Ovary (tissue), 9 donors: Measurements from ENCODE around the gene HEPN1. TPM values are rescaled to one million over a fixed set of nuclear protein-coding genes. Genes with fewer than 3 reads are reported as not detected.
"Not testable (repeated sequence)": the region's sequence is repeated elsewhere in the genome, so short reads cannot be mapped to it uniquely, and the experiment has no call there.

Experiments used
- DNase-seq, 5 donors: peaks; one replicate each; pipeline ENCODE4 v3.0.0-alpha.2; 2019 to 2020
- H3K27ac ChIP-seq, 2 donors: fragments of 200-600 bp; one replicate each; pipeline versions ENCODE4 v1.5.1 to v1.8.0; 2019 to 2022
- H3K27me3 ChIP-seq: fragments of 200-600 bp; one replicate; pipeline ENCODE4 v1.8.0; 2022
- H3K36me3 ChIP-seq: fragments of 200-600 bp; sonication (generic); one replicate; pipeline ENCODE4 v1.5.1; 2019
- H3K4me1 ChIP-seq: one replicate; pipeline ENCODE4 v1.8.1; 2013; ENCODE audit warnings: mild to moderate bottlenecking, moderate library complexity; ENCODE audit not compliant: insufficient read depth
- H3K4me3 ChIP-seq: fragments of 200-600 bp; sonication (generic); one replicate; pipeline ENCODE4 v1.5.1; 2017
- H3K9me3 ChIP-seq, 2 donors: fragments of 200-600 bp in 1 of 2; sonication (generic) in 1 of 2; one replicate each; pipeline versions ENCODE4 v1.5.1 to v1.8.1; 2013 to 2019; ENCODE audit warnings: mild to moderate bottlenecking in 1 of 2, moderate library complexity in 1 of 2
- CTCF ChIP-seq, 3 donors: fragments of 450-650 bp in 2 of 3; fragments of 200-600 bp in 1 of 3; IDR thresholded peaks; one replicate each; pipeline versions ENCODE4 v1.5.1 to v1.8.0; 2016 to 2022; ENCODE audit warnings: antibody characterized with exemption in 3 of 3, mild to moderate bottlenecking in 1 of 3
- EP300 ChIP-seq: sonication (generic); formaldehyde crosslinking; IDR thresholded peaks from one replicate; pipeline ENCODE4 v1.6.1; 2017; ENCODE audit warnings: antibody characterized with exemption
- POLR2A ChIP-seq: fragments of 450-650 bp; IDR thresholded peaks from one replicate; pipeline ENCODE4 v1.6.1; 2017; ENCODE audit warnings: antibody characterized with exemption, mild to moderate bottlenecking, moderate library complexity
- WGBS, 3 donors: extraction: QIAGEN DNeasy Blood & Tissue Kit in 1 of 3; methylation state at CpG; one replicate each; pipeline versions ENCODE4 v1.1.5 to v1.1.7; 2013 to 2017; 5-methylcytosine and 5-hydroxymethylcytosine counted together
- intact Hi-C, 4 donors: fragments of 100-400 bp; cut with DNase I; formaldehyde crosslinking; loops; one replicate each; pipeline versions ENCODE4 v1.11.0 to v1.15.1; 2022 to 2023
- polyA plus RNA-seq, 2 donors: library from polyadenylated mRNA; stranded (reverse); fragments of 200-250 nt in 1 of 2; fragments of 350-450 nt in 1 of 2; fragmentation: Illumina TruSeq in 1 of 2; extraction: RNeasy Lipid Tissue Mini Kit (QIAGEN cat#74804) in 1 of 2; gene quantifications; one replicate each; pipeline ENCODE4 v1.2.3, GENCODE V29; 2013 to 2014
- total RNA-seq, 7 donors: library from RNA; depleted of rRNA in 2 of 7; stranded (reverse); fragments of >200 nt in 2 of 7; fragmentation: NEBNext Ultra II Directional in 3 of 7; extraction: Animal tissue kit (Norgen Biotek cat#: 25700) in 3 of 7; gene quantifications; one replicate each; pipeline versions ENCODE4 v1.1.0 to v1.2.4, GENCODE V29; 2016 to 2023
- donor health status: DM: no; HTN: no; CAD: no; lungs with moderate emphysema.
- donor health status: DM: no; HTN: no; CAD: no.
- donor health status: Bipolar disorder and iron deficiency.
- donor health status: DM: yes; HTN: yes; CAD: no.
- donor health status: DM: no; HTN: no; CAD: no.
- donor health status: DM: yes; HTN: yes; CAD: no.

HEPN1 gene
- total and polyA plus RNA-seq, 9 donors: 0.24 to 0.48 TPM; not detected in 7

GRCh38 chr11:124955035-124955434 is 36.0 kb downstream of the HEPN1 start:
- intact Hi-C loops: loop anchor here in 2 of 4 donors (10.0 kb wide), 2 partner anchors 80 to 480 kb away; no protein-coding TSS in a partner anchor
- TF ChIP-seq EP300 (no peak), POLR2A (no peak), CTCF (IDR thresholded peaks at IDR 0.05) (no peak)
- Histone ChIP-seq H3K27ac (no peak overlapping the region), H3K4me3 (no peak overlapping the region), H3K36me3 (no peaks in the 10 kb centered on the region), H3K4me1 (peaks cover 2% of the 10 kb centered on the region), H3K9me3 (no peaks in the 10 kb centered on the region), H3K27me3 (no peaks in the 10 kb centered on the region)
- no peak for DNase-seq

- intact Hi-C loops: loop anchor here in 2 of 4 donors (5.0 to 10.0 kb wide), 2 partner anchors 193 to 915 kb away; no protein-coding TSS in a partner anchor
- H3K27ac ChIP-seq: no peak overlapping the region
- DNase-seq: no peak
- H3K9me3 ChIP-seq: no peaks in the 10 kb centered on the region
- no peak overlapping the region for H3K4me3 ChIP-seq
- no peaks in the 10 kb centered on the region for H3K36me3 ChIP-seq
- H3K27me3 ChIP-seq: no peaks in the 10 kb centered on the region
- 19% methylated on average over 5 of the region's 5 CpGs for whole genome bisulfite sequencing, 3 donors
- no peaks in the 10 kb centered on the region for H3K4me1 ChIP-seq
- TF ChIP-seq POLR2A (no peak), EP300 (no peak), CTCF (IDR thresholded peaks at IDR 0.05) (peak in 2 of 3 donors; percentile 40 to 53)
Measured at GRCh38 chr11:124961972-124962609, 43.0 kb downstream of the HEPN1 start.

GRCh38 chr11:124968197-124968596 is 49.1 kb downstream of the HEPN1 start:
- 79 to 91% (median 87%) methylated on average over 13 of the region's 13 CpGs for WGBS, 3 donors
- not testable (repeated sequence) for H3K27me3 ChIP-seq, H3K4me3 ChIP-seq, H3K36me3 ChIP-seq, H3K9me3 ChIP-seq, DNase-seq, H3K27ac ChIP-seq, H3K4me1 ChIP-seq
- intact Hi-C loops: loop anchor here in 1 of 4 donors (10.0 kb wide), 1 partner anchor 187 kb away; no protein-coding TSS in a partner anchor

Other genes with a start within 250 kb of the HEPN1 start
- 10 to 100 TPM in 3 of 7 donors, 1 to 10 TPM in 4; 2.3 to 14.7 (median 8.1) TPM for gene SIAE, start 245.5 kb upstream of the HEPN1 start, total RNA-seq
- gene SIAE, start 245.5 kb upstream of the HEPN1 start, polyA plus RNA-seq: 10 to 100 TPM in 1 of 2 donors, 1 to 10 TPM in 1; 5.1 to 18.8 TPM
- 10 to 100 TPM in 1 of 7 donors, 1 to 10 TPM in 6; 1.3 to 30.1 (median 3.0) TPM for gene SPA17, start 245.3 kb upstream of the HEPN1 start, total RNA-seq
- gene SPA17, start 245.3 kb upstream of the HEPN1 start, polyA plus RNA-seq: 10 to 100 TPM in 1 of 2 donors, 1 to 10 TPM in 1; 2.3 to 10.4 TPM
- 1 to 10 TPM in 6 of 7 donors, not detected in 1; 1.1 to 7.0 (median 4.2) TPM for gene NRGN, start 179.3 kb upstream of the HEPN1 start, total RNA-seq
- 1 to 10 TPM; 3.3 to 5.1 TPM for gene NRGN, start 179.3 kb upstream of the HEPN1 start, polyA plus RNA-seq
- gene VSIG2, start 167.0 kb upstream of the HEPN1 start, total RNA-seq: 10 to 100 TPM in 1 of 7 donors, 1 to 10 TPM in 3, under 1 TPM in 2, not detected in 1; 0.38 to 27.1 (median 1.8) TPM
- under 1 TPM; 0.30 to 0.48 TPM for gene VSIG2, start 167.0 kb upstream of the HEPN1 start, polyA plus RNA-seq
- gene ESAM, start 157.0 kb upstream of the HEPN1 start, total RNA-seq: 10 to 100 TPM in 4 of 7 donors, 1 to 10 TPM in 3; 7.3 to 28.4 (median 11.2) TPM
- 10 to 100 TPM; 40.7 to 46.6 TPM for gene ESAM, start 157.0 kb upstream of the HEPN1 start, polyA plus RNA-seq
- gene MSANTD2, start 118.8 kb upstream of the HEPN1 start, total RNA-seq: 10 to 100 TPM; 14.8 to 19.4 (median 17.1) TPM
- 10 to 100 TPM in 1 of 2 donors, 1 to 10 TPM in 1; 9.9 to 16.7 TPM for gene MSANTD2, start 118.8 kb upstream of the HEPN1 start, polyA plus RNA-seq
- 10 to 100 TPM; 36.9 to 90.4 (median 56.7) TPM for gene ROBO3, start 53.8 kb upstream of the HEPN1 start, total RNA-seq
- 10 to 100 TPM; 15.2 to 62.8 TPM for gene ROBO3, start 53.8 kb upstream of the HEPN1 start, polyA plus RNA-seq
- gene ROBO4, start 21.4 kb upstream of the HEPN1 start, total RNA-seq: 10 to 100 TPM in 4 of 7 donors, 1 to 10 TPM in 3; 5.9 to 22.0 (median 10.0) TPM
- 10 to 100 TPM in 1 of 2 donors, 1 to 10 TPM in 1; 7.8 to 12.0 TPM for gene ROBO4, start 21.4 kb upstream of the HEPN1 start, polyA plus RNA-seq
- under 1 TPM in 2 of 7 donors, not detected in 5; 0.10 TPM for gene HEPACAM, start 16.8 kb downstream of the HEPN1 start, total RNA-seq
- gene HEPACAM, start 16.8 kb downstream of the HEPN1 start, polyA plus RNA-seq: under 1 TPM in 1 of 2 donors, not detected in 1; 0.13 TPM
- gene CCDC15, start 35.0 kb downstream of the HEPN1 start, total RNA-seq: 1 to 10 TPM in 5 of 7 donors, under 1 TPM in 2; 0.87 to 1.9 (median 1.4) TPM
- gene CCDC15, start 35.0 kb downstream of the HEPN1 start, polyA plus RNA-seq: 1 to 10 TPM in 1 of 2 donors, under 1 TPM in 1; 0.82 to 1.1 TPM
- gene SLC37A2, start 144.1 kb downstream of the HEPN1 start, total RNA-seq: 1 to 10 TPM; 1.3 to 6.6 (median 2.2) TPM
- 1 to 10 TPM in 1 of 2 donors, under 1 TPM in 1; 0.93 to 7.9 TPM for gene SLC37A2, start 144.1 kb downstream of the HEPN1 start, polyA plus RNA-seq
- 10 to 100 TPM; 13.0 to 20.6 (median 16.7) TPM for gene TMEM218, start 192.4 kb downstream of the HEPN1 start, total RNA-seq
- 10 to 100 TPM; 31.8 to 37.3 TPM for gene TMEM218, start 192.4 kb downstream of the HEPN1 start, polyA plus RNA-seq
- 10 to 100 TPM; 11.8 to 42.3 (median 30.2) TPM for gene PKNOX2, start 245.5 kb downstream of the HEPN1 start, total RNA-seq
- gene PKNOX2, start 245.5 kb downstream of the HEPN1 start, polyA plus RNA-seq: 10 to 100 TPM; 10.6 to 13.0 TPM